Measurements from ENCODE around the gene ERICH6.

The ERICH6 gene

GRCh38 chr3:150703756-150704344 is at the start of gene ERICH6:
ERICH6 (minus strand) TSS chr3:150703920; CDS start chr3:150703898, 22 bp downstream.
- in situ Hi-C loops (cut with MboI; ENCODE audit: low pct_unique_long_range_greater_than_20kb, low sequenced_read_pairs): no loop called here
- DNase-seq: peak; percentile 91

- no peak for DNase-seq
- in situ Hi-C loops (cut with MboI; ENCODE audit: low pct_unique_long_range_greater_than_20kb, low sequenced_read_pairs): no loop called here
Observed at GRCh38 chr3:150751781-150752263, 48.1 kb upstream of the ERICH6 start.

GRCh38 chr3:150749255-150749654 is 45.5 kb upstream of the ERICH6 start:
- in situ Hi-C loops (cut with MboI; ENCODE audit: low pct_unique_long_range_greater_than_20kb, low sequenced_read_pairs): no loop called here
- no peak for DNase-seq

GRCh38 chr3:150748684-150749047 is 44.9 kb upstream of the ERICH6 start:
- DNase-seq: no peak
- in situ Hi-C loops (cut with MboI; ENCODE audit: low pct_unique_long_range_greater_than_20kb, low sequenced_read_pairs): no loop called here

DNA sequence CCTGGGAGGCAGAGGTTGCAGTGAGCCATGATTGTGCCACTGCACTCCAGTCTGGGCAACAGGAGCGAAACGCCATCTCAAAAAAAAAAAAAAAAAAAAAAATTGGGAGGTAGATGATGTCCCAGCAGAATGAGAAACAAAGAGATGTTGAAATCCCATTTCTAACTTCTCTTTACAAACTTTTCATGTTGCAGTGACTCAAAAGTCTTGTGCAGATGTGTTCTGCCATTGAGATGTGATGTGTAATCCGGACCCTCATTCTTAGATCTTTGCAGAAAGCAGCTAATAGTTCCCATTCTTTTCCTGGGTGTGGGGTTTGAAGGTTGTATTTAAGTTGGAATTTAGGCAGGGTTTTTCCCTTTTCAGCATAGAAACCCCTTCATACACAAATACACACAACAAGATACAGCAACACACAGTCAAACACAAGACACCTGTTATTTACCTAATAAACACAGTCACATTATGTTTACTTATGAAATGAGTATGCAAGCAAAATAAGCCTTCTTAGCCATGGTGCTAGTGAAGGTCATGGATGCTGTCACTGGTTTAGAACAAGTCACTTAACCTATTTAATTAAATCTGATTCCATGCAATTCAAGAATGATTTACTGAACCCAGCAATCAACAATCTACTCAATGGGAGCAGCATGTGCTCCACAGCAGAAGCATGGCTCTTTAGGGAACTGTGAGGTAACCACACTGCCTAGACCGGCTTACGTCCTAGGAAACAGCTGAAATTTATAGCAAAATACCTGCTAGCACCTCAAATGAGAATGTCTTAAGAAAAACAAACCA is 44.4 kb upstream of the ERICH6 start:
- in situ Hi-C loops (cut with MboI; ENCODE audit: low pct_unique_long_range_greater_than_20kb, low sequenced_read_pairs): no loop called here
- DNase-seq: no peak

DNA sequence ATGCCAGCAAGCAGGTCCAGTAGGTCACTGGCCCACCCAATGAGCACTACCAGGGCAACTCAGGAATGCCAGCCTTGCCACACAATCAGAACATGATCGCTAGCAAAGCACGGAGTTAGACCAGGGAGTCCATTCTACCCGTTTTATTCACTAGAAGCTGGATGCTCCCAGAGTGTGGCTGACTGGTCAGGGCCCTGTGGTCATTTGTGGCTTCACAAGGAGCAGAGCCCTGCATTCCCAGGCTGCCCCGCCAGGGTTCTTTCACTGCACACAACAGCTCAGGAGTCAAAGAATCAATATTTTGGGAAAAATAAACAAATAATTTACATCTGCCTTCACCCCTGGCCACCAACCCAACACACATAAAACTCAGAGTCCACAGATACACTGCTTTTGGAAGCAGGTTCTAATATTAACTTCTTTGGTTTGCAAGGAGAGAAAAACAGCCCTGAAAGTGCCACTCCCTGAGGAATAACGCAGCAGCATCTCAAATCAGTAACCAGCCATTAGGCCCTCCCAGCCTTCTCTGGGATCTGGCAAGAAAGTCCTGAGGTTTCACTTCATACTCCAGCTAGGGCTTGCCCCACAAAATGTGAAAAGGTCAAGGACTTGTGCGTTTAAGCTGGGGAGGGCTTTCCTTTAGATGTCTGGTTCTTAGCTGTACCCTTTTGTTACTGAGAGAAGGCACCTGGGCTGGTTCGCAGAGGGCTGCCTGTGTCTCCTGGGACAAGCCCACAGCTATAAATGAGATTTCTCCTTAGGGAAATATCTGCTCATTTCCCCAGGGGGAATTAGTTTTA is 43.3 kb upstream of the ERICH6 start:
- DNase-seq: no peak

DNA sequence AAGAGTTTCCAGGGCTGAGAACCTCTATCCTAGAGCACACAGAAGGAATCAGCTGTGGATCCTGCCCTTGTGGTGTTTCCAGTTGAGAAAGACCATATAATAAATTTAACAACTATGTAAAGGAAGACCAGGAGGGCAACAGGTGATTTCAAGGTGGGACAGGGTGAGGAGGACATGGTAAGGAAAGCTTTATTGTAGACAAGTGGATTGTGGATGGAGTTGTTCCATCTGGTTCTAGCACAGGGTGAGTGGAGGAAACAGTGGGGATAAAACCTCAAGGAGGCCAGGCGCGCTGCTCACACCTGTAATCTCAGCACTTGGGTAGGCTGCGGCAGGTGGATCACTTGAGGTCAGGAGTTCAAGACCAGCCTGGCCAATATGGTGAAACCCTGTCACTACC is 42.1 kb upstream of the ERICH6 start:
- in situ Hi-C loops (cut with MboI; ENCODE audit: low pct_unique_long_range_greater_than_20kb, low sequenced_read_pairs): no loop called here
- no peak for DNase-seq

More for the DNA sequence above, 43.3 kb upstream of the ERICH6 start:
- in situ Hi-C loops (cut with MboI; ENCODE audit: low pct_unique_long_range_greater_than_20kb, low sequenced_read_pairs): no loop called here

DNA sequence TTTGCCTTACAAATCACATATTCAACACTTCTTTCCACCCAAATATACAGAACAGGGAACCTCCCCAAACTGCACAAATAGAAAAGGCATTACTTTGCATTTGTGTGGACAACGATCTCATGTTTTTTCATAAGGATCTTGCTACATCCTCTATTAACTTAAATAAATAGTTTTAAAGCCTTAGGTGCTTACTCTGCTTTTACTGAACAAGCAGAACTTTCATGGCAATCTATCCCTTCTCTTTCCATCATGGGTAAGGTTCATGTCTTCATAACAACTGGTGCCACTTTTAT is 41.1 kb upstream of the ERICH6 start:
- DNase-seq: no peak

GRCh38 chr3:150744041-150744918 is 40.6 kb upstream of the ERICH6 start:
- in situ Hi-C loops (cut with MboI; ENCODE audit: low pct_unique_long_range_greater_than_20kb, low sequenced_read_pairs): no loop called here

More for the DNA sequence above, 41.1 kb upstream of the ERICH6 start:
- in situ Hi-C loops (cut with MboI; ENCODE audit: low pct_unique_long_range_greater_than_20kb, low sequenced_read_pairs): no loop called here

GRCh38 chr3:150743508-150743907 is 39.8 kb upstream of the ERICH6 start:
- in situ Hi-C loops (cut with MboI; ENCODE audit: low pct_unique_long_range_greater_than_20kb, low sequenced_read_pairs): no loop called here
- no peak for DNase-seq

More at GRCh38 chr3:150744041-150744918, 40.6 kb upstream of the ERICH6 start:
- no peak for DNase-seq

DNA sequence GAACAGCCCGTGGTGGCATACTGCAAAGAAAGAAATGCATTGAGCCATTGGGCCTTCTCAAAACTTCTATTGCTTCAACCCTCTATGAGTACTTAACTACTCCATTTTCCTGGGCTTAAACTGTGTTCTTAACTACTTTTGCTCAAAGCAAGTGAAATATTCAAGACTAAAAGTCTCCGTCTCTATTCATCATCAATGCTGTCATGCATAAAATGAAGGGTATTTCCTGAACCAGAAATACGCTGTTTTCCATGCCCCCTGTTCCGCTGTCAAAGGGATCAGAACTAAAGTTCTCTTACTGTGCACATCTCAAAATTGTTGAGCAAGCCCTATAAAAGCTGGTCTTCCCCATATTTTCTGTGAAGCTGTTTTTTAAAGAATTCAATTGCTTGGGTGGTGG is 39.0 kb upstream of the ERICH6 start:
- in situ Hi-C loops (cut with MboI; ENCODE audit: low pct_unique_long_range_greater_than_20kb, low sequenced_read_pairs): no loop called here
- DNase-seq: no peak

DNA sequence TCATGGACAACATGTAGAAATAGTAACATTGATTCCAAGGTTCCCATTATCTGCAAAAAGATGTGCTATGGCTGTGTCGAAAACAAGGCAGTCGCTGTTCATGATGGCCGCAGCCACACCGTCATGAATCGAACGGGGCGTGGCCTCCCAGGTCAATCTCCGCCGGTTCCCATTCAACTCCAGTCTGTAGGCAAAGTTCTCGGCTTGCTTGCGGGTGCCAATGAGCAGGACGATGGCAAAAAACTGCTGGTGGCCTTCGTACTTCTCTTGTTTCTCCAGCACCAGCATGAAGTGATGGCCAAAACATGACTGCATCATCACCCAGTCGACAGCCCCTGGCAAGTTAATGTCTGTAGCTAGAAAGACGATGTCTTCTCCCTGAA is 38.4 kb upstream of the ERICH6 start:
- DNase-seq: no peak

DNA sequence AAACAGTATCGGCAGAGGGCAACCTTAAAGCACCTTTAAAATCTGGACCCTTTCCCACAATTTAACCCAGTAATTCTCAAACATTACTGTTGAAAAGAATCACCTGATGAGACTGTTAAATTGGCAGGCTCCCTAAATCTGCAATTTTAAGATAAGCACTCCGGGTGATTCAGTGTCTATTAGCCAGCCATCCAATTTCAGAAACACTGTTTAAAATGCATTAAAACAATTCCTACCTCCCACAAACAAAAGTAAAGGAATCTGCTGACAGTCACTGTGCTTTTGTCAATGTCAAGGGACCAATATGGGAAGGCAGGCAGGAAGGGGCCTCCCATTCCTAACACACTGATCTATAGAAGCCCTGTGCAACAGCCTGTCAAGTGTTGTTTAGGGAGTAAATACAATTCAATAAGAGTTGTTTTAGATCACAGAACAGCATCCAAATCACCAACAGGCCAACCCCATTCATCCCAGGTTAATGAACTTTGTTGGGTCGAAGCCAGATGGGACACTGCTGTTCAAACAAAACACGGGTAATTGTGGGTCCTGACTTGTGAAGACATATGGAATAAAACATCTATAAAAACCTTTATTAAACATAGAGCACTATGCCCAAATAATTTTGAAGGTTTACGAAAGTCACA is 37.9 kb upstream of the ERICH6 start:
- in situ Hi-C loops (cut with MboI; ENCODE audit: low pct_unique_long_range_greater_than_20kb, low sequenced_read_pairs): no loop called here
- no peak for DNase-seq

More for the DNA sequence above, 38.4 kb upstream of the ERICH6 start:
- in situ Hi-C loops (cut with MboI; ENCODE audit: low pct_unique_long_range_greater_than_20kb, low sequenced_read_pairs): no loop called here

DNA sequence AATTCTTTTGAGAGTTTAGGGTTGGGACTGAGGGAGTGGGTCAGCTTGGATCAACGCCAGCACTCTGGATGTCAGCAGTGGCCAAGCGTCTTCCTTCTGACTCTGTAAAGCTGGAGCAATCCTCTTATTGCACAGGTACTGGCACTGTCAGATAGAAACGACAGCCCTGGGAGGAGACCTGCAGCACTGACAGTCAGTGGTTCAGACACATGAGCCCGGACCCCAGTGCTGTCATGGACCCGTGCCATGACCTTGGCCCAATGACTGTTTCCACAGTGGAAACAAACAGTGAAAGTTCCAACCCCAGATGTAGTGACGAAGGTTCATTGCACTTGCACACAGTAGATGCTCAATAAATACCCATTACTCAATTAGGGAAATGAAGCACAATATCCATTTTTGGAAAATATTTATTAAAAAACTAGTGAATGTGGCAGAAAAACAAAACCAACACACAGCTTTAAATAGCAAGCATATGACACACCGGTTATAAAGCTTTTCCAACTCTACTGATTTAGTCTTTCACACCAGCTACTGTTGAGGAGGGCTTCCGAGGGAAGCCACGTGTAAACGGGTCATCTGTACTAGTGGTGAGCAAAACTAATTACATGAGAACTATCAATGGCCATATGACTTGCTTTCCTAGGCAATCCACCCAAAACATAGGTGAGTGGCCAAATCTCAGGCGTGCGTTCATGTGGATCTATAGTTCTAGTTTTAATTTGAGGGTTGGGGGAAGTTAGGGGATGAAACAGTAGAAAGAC is 37.2 kb upstream of the ERICH6 start:
- in situ Hi-C loops (cut with MboI; ENCODE audit: low pct_unique_long_range_greater_than_20kb, low sequenced_read_pairs): no loop called here

DNA sequence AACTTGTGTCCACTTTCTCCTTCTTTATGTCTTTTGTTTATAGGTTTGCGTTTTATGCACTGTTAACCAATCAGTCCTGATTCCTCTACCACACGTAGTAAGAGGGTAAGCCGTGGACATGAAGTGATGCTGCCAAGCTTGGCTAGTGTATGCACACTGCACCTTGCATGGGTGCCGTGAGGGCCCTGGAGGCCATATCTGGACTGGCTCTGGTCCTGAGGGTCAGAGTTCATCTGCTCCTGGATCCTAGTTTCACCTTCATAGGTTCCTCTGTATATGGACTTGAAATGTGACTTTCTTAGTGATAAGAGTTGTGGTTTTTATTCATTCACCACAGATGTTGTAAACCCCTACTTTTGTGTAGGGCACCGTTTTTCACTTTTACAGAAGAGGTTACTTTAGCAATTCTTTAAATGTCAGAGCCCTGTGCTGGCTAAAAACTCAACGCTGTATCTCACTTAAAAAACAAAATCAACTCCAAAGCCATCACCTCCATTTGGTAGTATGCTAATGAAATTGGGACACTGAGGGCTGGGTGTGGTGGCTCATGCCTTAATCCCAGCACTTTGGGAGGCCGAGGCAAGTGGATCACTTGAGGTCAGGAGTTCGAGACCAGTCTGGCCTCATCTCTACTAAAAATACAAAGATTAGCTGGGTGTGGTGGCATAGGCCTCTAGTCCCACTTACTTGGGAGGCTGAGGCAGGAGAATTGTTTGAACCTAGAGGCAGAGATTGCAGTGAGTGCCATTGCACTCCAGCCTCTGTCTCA is 36.3 kb upstream of the ERICH6 start:
- in situ Hi-C loops (cut with MboI; ENCODE audit: low pct_unique_long_range_greater_than_20kb, low sequenced_read_pairs): no loop called here
- DNase-seq: no peak

More for the DNA sequence above, 37.2 kb upstream of the ERICH6 start:
- DNase-seq: no peak

GRCh38 chr3:150739200-150739863 is 35.6 kb upstream of the ERICH6 start:
- no peak for DNase-seq
- in situ Hi-C loops (cut with MboI; ENCODE audit: low pct_unique_long_range_greater_than_20kb, low sequenced_read_pairs): no loop called here

DNA sequence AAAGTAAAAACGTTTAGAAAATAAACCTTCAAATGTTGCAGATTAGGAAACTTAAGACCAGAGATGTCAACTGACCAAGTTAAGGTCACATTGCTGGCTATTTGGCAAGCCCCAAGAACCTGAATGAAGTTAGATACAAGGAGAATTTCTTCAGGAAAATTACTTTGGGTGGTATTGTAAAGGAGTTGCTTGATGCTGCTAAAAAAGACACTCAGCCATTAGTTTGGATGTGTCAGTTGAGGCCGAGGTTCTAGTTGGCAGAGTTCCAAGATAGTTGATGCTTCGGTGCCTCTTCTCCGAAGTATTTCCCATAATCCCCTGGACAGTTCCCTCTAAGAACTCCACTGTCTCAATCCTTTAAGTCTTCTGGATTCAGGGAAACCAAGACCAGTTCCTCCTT is 35.0 kb upstream of the ERICH6 start:
- in situ Hi-C loops (cut with MboI; ENCODE audit: low pct_unique_long_range_greater_than_20kb, low sequenced_read_pairs): no loop called here
- DNase-seq: no peak

All from KBM-7 (cell line).